ENCODE measurements around the gene KLC3.
"Not testable (repeated sequence)": the region's sequence is repeated elsewhere in the genome, so short reads cannot be mapped to it uniquely, and the experiment has no call there.

The KLC3 gene

DNA sequence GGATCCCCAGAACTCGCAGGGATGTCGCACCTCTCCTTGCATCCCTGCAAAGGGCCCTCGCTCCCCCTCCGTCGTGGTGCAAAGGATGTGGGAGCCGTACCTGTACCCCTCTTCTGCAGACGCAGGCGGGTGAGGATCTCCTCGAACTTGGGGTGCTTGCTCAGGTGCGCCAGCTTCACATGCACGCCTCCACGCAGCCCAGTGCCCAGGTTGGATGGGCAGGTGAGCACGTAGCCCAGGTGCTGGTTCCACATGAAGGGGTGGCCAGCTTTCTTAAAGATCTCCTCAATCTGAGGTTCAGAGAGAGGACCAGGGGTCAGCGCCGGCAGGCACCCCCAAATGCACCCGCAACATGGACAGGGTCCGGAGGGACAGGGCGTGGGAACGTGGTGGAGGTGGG lies 33.2 kb upstream of the KLC3 start:
- no peaks in the 10 kb centered on the region for H3K9me3 ChIP-seq (ENCODE audit: low read depth, low read length)
- H3K4me3 ChIP-seq, result no peak overlapping the region
- no peak for DNase-seq (ENCODE audit: low read depth, low spot score)
- TF ChIP-seq FOXP2 (optimal IDR thresholded peaks at IDR 0.05; ENCODE audit: control extremely low read depth, extremely low read length, insufficient read depth) (no peak), EZH2 (IDR thresholded peaks at IDR 0.05) (no peak), POLR2AphosphoS5 (IDR thresholded peaks at IDR 0.05; ENCODE audit: borderline replicate concordance, low read depth, low read length) (no peak)
- no peak overlapping the region for H3K27ac ChIP-seq
- H3K9ac ChIP-seq (ENCODE audit: insufficient read length), result no peak overlapping the region
- H3K36me3 ChIP-seq (ENCODE audit: insufficient read depth, low read length), result no peaks in the 10 kb centered on the region

DNA sequence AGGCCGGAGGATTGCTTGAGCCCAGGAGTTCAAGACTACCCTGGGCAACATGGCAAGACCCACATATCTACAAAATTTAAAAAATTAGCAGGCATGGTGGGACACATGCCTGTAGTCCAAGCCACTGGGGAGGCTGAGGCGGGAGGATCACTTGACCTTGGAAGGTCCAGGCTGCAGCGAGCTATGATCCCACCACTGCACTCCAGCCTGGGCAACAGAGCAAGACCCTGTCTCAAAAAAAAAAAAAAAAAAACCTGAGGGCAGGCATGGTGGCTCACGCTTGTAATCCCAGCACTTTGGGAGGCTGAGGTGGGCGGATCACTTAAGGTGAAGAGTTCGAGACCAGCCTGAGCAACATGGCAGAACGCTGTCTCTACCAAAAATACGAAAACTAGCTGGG lies 31.2 kb upstream of the KLC3 start:
- not testable (repeated sequence) for H3K9me3 ChIP-seq (ENCODE audit: low read depth, low read length); H3K27ac ChIP-seq; H3K4me3 ChIP-seq; H3K9ac ChIP-seq (ENCODE audit: insufficient read length); H3K36me3 ChIP-seq (ENCODE audit: insufficient read depth, low read length); DNase-seq (ENCODE audit: low read depth, low spot score)

DNA sequence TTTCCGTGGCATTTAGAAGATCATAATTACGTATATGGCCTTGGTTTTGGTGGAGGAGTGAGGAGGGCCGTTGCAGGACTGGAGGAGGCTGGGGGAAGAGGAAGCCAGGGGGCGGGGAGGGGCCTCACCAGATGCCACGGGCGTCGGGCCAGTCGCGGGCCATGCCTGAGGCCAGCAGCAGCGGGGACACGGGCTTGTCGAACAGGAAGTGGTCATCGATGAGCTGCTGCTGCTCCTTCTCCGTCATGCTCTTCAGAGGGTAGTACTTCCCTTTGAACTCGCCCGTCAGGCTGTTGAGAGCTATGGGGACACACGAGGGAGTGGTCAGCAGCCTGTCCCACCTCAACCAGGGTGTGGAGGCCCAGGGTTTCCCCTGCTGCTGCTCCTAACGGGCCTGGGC lies 28.9 kb upstream of the KLC3 start:
- H3K9ac ChIP-seq (ENCODE audit: insufficient read length), result no peak overlapping the region
- no peak overlapping the region for H3K4me3 ChIP-seq
- no peaks in the 10 kb centered on the region for H3K36me3 ChIP-seq (ENCODE audit: insufficient read depth, low read length)
- H3K9me3 ChIP-seq (ENCODE audit: low read depth, low read length), result no peaks in the 10 kb centered on the region
- TF ChIP-seq EZH2 (IDR thresholded peaks at IDR 0.05), result no peak
- TF ChIP-seq POLR2AphosphoS5 (IDR thresholded peaks at IDR 0.05; ENCODE audit: borderline replicate concordance, low read depth, low read length), result no peak
- TF ChIP-seq FOXP2 (optimal IDR thresholded peaks at IDR 0.05; ENCODE audit: control extremely low read depth, extremely low read length, insufficient read depth), result no peak
- no peak for DNase-seq (ENCODE audit: low read depth, low spot score)
- no peak overlapping the region for H3K27ac ChIP-seq

DNA sequence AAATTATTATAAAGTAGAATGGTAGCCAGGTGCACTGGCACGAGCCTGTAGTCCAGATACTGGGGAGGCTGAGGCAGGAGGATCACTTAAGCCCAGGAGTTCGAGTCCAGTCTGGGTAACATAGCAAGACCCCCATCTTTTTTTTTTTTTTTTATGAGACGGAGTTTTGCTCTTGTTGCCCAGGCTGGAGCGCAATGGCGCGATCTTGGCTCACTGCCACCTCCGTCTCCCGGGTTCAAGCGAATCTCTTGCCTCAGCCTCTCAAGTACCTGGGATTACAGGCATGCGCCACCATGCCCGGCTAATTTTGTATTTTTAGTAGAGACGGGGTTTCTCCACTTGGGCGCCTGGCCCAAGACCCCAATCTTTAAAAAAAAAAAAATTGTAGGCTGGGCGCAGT lies 28.3 kb upstream of the KLC3 start:
- H3K9me3 ChIP-seq (ENCODE audit: low read depth, low read length); H3K36me3 ChIP-seq (ENCODE audit: insufficient read depth, low read length); DNase-seq (ENCODE audit: low read depth, low spot score); H3K9ac ChIP-seq (ENCODE audit: insufficient read length); H3K4me3 ChIP-seq; H3K27ac ChIP-seq: not testable (repeated sequence)

DNA sequence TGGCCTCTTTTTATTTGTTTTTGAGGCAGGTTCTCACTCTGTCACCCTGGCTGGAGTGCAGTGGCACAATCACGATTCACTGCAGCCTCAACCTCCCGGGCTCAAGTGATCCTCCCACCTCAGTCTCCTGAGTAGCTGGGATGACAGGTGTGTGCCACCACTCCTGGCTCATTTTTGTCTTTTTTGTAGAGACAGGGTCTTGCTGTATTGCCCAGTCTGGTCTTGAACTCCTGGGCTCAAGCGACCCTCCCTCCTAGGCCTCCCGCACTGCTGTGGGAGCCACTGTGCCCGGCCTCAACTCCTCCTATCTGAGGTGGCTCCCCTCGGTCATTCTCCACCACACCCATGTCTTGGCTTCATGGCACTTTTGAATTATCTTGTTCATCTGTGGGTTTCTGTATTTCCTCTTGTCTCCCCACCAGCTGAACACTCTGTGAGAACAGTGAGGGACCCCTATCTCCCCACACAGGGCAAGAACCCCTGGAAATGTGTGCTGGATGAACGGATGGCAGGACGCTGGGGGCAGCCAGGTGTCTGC lies 25.8 kb upstream of the KLC3 start:
- no peaks in the 10 kb centered on the region for H3K36me3 ChIP-seq (ENCODE audit: insufficient read depth, low read length)
- no peak overlapping the region for H3K4me3 ChIP-seq
- H3K9me3 ChIP-seq (ENCODE audit: low read depth, low read length), result no peaks in the 10 kb centered on the region
- no peak overlapping the region for H3K9ac ChIP-seq (ENCODE audit: insufficient read length)
- TF ChIP-seq POLR2AphosphoS5 (IDR thresholded peaks at IDR 0.05; ENCODE audit: borderline replicate concordance, low read depth, low read length) (no peak), EZH2 (IDR thresholded peaks at IDR 0.05) (no peak), FOXP2 (optimal IDR thresholded peaks at IDR 0.05; ENCODE audit: control extremely low read depth, extremely low read length, insufficient read depth) (no peak)
- DNase-seq (ENCODE audit: low read depth, low spot score), result no peak
- H3K27ac ChIP-seq, result no peak overlapping the region

DNA sequence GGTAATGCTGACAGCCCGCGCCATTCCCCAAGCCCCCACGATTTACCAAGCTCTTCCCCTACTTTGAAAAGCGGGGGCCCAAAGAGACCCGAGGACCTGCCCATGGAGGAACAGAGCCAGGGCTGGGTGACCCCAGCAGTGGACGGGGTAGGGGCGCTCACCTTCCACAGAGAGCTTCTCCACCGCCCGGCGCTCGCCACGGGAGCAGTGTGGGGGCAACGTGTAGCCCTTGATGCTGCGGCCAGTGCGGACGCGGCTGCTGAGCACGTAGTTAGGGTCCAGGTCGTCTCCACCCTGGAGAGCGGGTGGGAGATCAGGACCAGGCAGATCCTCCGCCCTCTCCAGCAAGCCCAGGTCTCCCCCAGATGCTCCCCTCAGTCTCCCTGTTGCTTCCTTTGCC lies 25.2 kb upstream of the KLC3 start:
- no peaks in the 10 kb centered on the region for H3K9me3 ChIP-seq (ENCODE audit: low read depth, low read length)
- H3K4me3 ChIP-seq, result no peak overlapping the region
- TF ChIP-seq POLR2AphosphoS5 (IDR thresholded peaks at IDR 0.05; ENCODE audit: borderline replicate concordance, low read depth, low read length), result no peak
- no peak for TF ChIP-seq EZH2 (IDR thresholded peaks at IDR 0.05)
- no peak for TF ChIP-seq FOXP2 (optimal IDR thresholded peaks at IDR 0.05; ENCODE audit: control extremely low read depth, extremely low read length, insufficient read depth)
- DNase-seq (ENCODE audit: low read depth, low spot score), result no peak
- no peaks in the 10 kb centered on the region for H3K36me3 ChIP-seq (ENCODE audit: insufficient read depth, low read length)
- H3K9ac ChIP-seq (ENCODE audit: insufficient read length), result no peak overlapping the region
- no peak overlapping the region for H3K27ac ChIP-seq

DNA sequence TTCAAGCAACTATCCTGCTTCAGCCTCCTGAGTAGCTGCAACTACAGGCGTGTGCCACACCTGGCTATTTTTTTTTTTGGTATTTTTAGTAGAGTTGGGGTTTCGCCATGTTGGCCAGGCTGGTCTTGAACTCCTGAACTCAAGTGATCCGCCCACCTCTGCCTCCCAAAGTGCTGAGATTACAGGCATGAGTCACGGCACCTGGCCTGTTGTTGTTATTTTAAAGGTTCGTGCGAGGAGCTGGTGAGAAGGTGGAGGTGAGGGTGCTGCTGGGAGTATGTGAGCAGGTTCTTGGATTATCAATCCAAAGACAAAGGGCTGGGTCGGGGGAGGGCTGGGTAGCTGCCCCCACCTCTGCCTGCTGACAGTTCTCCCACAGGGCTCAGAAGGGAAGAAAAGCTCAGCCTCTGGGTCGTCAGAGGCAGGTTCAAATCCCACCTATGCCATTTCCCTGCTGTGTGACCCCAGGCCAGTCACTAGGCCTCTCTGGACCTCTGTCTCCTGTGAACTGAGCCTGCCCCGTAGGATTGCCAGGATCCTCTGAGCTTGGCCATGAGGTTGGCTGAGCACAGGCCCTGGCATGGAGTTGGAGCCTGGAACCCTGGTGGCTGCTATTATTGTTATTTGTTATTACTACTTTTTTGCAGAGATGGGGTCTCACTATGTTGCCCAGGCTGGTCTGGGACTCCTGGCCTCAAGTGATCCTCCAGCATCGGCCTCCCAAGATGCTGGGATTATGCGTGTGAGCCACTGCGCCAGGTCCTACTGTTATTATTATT lies 19.4 kb upstream of the KLC3 start:
- Histone ChIP-seq H3K27ac (no peak overlapping the region), H3K9ac (ENCODE audit: insufficient read length) (no peak overlapping the region), H3K36me3 (ENCODE audit: insufficient read depth, low read length) (no peaks in the 10 kb centered on the region), H3K4me3 (no peak overlapping the region), H3K9me3 (ENCODE audit: low read depth, low read length) (no peaks in the 10 kb centered on the region)
- DNase-seq (ENCODE audit: low read depth, low spot score), result no peak
- TF ChIP-seq EZH2 (IDR thresholded peaks at IDR 0.05) (no peak), POLR2AphosphoS5 (IDR thresholded peaks at IDR 0.05; ENCODE audit: borderline replicate concordance, low read depth, low read length) (no peak), FOXP2 (optimal IDR thresholded peaks at IDR 0.05; ENCODE audit: control extremely low read depth, extremely low read length, insufficient read depth) (no peak)

DNA sequence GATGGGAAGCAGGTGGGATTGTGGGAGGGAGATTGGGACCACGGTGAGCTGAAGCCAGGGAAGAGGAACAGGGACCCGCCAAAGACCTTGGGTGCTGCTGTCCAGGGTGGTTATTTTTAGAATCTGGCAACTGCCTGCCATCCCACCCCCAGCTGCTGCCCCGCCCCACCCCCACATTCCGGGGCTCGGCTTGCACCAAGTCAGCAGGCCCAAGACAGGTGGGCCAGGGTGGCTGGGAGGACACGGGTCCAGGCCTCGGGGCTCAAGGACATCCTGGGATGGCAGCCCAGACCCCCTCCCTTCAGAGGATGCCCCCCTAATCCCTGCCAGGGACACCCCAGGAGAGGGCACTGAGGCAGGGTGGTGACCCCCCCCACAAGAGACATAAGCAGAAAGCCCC lies 18.7 kb upstream of the KLC3 start:
- DNase-seq (ENCODE audit: low read depth, low spot score), result no peak
- Histone ChIP-seq H3K27ac (no peak overlapping the region), H3K4me3 (no peak overlapping the region), H3K9ac (ENCODE audit: insufficient read length) (no peak overlapping the region), H3K9me3 (ENCODE audit: low read depth, low read length) (no peaks in the 10 kb centered on the region), H3K36me3 (ENCODE audit: insufficient read depth, low read length) (no peaks in the 10 kb centered on the region)
- no peak for TF ChIP-seq FOXP2 (optimal IDR thresholded peaks at IDR 0.05; ENCODE audit: control extremely low read depth, extremely low read length, insufficient read depth)
- no peak for TF ChIP-seq POLR2AphosphoS5 (IDR thresholded peaks at IDR 0.05; ENCODE audit: borderline replicate concordance, low read depth, low read length)
- TF ChIP-seq EZH2 (IDR thresholded peaks at IDR 0.05), result no peak

DNA sequence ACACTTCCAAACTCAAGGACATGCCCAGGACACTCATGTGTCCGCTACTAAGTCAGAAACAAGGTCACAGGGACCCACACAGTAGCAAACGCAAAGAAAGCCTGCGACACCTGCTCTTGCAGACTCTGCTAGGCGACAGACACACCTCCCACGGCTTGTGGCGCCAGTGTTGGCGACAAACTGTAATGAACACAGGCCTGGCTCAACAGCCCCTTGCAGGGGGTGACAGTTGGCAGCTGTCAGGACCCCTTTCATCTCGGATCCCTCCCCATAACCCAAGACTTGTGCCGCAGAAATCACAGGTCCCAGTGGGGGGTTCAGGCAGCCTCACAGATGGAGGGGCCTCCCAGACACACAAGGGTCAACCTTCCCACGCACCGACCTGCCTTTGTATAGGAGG lies 18.2 kb upstream of the KLC3 start:
- Histone ChIP-seq H3K9ac (ENCODE audit: insufficient read length) (no peak overlapping the region), H3K9me3 (ENCODE audit: low read depth, low read length) (no peaks in the 10 kb centered on the region), H3K36me3 (ENCODE audit: insufficient read depth, low read length) (no peaks in the 10 kb centered on the region), H3K4me3 (no peak overlapping the region), H3K27ac (no peak overlapping the region)
- no peak for DNase-seq (ENCODE audit: low read depth, low spot score)
- no peak for TF ChIP-seq FOXP2 (optimal IDR thresholded peaks at IDR 0.05; ENCODE audit: control extremely low read depth, extremely low read length, insufficient read depth)
- TF ChIP-seq POLR2AphosphoS5 (IDR thresholded peaks at IDR 0.05; ENCODE audit: borderline replicate concordance, low read depth, low read length), result no peak
- TF ChIP-seq EZH2 (IDR thresholded peaks at IDR 0.05), result no peak
